Activated T-cell treated with anti-CD3 and anti-CD28 coated beads for 48 hours (primary cell): ENCODE measurements around the gene PREX1.
"Not testable (repeated sequence)": the region's sequence is repeated elsewhere in the genome, so short reads cannot be mapped to it uniquely, and the experiment has no call there.

Source experiments
- DNase-seq: peaks from one replicate; pipeline ENCODE4 v3.0.0-alpha.2; 2020; ENCODE audit warnings: low read depth

PREX1 gene

GRCh38 chr20:48773837-48774418, 53.9 kb downstream of the PREX1 start:
- DNase-seq = no peak

GRCh38 chr20:48772183-48772976, 55.4 kb downstream of the PREX1 start:
- no peak for DNase-seq

- no peak for DNase-seq
Measured at GRCh38 chr20:48771542-48771941, 56.3 kb downstream of the PREX1 start.

- DNase-seq = no peak
Measured at GRCh38 chr20:48770700-48771442, 56.9 kb downstream of the PREX1 start.

- peak; percentile 85 for DNase-seq
Measured at GRCh38 chr20:48769069-48769983, 58.5 kb downstream of the PREX1 start.

- no peak for DNase-seq
Measured at GRCh38 chr20:48766961-48767960, 60.5 kb downstream of the PREX1 start.

GRCh38 chr20:48766205-48766604, 61.6 kb downstream of the PREX1 start:
- no peak for DNase-seq

- DNase-seq = no peak
Measured at GRCh38 chr20:48765359-48765758, 62.4 kb downstream of the PREX1 start.

- no peak for DNase-seq
Measured at GRCh38 chr20:48763216-48763914, 64.4 kb downstream of the PREX1 start.

GRCh38 chr20:48761874-48762273, 65.9 kb downstream of the PREX1 start:
- no peak for DNase-seq

GRCh38 chr20:48761023-48761785, 66.6 kb downstream of the PREX1 start:
- no peak for DNase-seq

GRCh38 chr20:48760403-48760983, 67.3 kb downstream of the PREX1 start:
- DNase-seq = peak; percentile 38

GRCh38 chr20:48759631-48760245, 68.1 kb downstream of the PREX1 start:
- DNase-seq = no peak

- DNase-seq = no peak
Measured at GRCh38 chr20:48758206-48758820, 69.5 kb downstream of the PREX1 start.

GRCh38 chr20:48756774-48757173, 71.0 kb downstream of the PREX1 start:
- DNase-seq = not testable (repeated sequence)

- no peak for DNase-seq
Measured at GRCh38 chr20:48754292-48754691, 73.5 kb downstream of the PREX1 start.

- no peak for DNase-seq
Measured at GRCh38 chr20:48752963-48753362, 74.8 kb downstream of the PREX1 start.

- DNase-seq = no peak
Measured at GRCh38 chr20:48751871-48752270, 75.9 kb downstream of the PREX1 start.
